B cell (primary cell): ENCODE data around the gene NLGN4X. TPM values are rescaled to one million over a fixed set of nuclear protein-coding genes. Genes with fewer than 3 reads are reported as not detected.

Source experiments
- ATAC-seq: fragments of 200-7000 bp; cut with Tn5 transposase; one replicate; pipeline ENCODE4 v1.10.0; 2021; ENCODE audit warnings: low read depth, mild to moderate bottlenecking, moderate number of reproducible peaks, moderate library complexity
- CTCF ChIA-PET: fragments of 350-600 bp; sonication (Branson Sonifier 250); formaldehyde crosslinking; loops from one replicate; lab custom pipeline; 2021; ENCODE audit warnings: antibody characterized with exemption, inconsistent platforms; lab: Charles Lee
- POLR2A ChIA-PET: fragments of 350-600 bp; sonication (Branson Sonifier 250); formaldehyde crosslinking; loops from one replicate; lab custom pipeline; 2021; ENCODE audit warnings: antibody characterized with exemption; lab: Charles Lee
- DNase-seq: peaks from one replicate; pipeline ENCODE4 v3.0.0; 2013
- H2AFZ ChIP-seq: 2 replicates; pipeline ENCODE4 v1.6.1; 2012; ENCODE audit warnings: mild to moderate bottlenecking, low read depth, low read length; ENCODE audit not compliant: insufficient read depth, poor library complexity, severe bottlenecking
- H3K27ac ChIP-seq, 2 donors: 1 replicate in 1 of 2; 2 replicates in 1 of 2; pipeline ENCODE4 v1.5.1; 2012 to 2013; ENCODE audit warnings: low read length in 2 of 2, mild to moderate bottlenecking in 2 of 2, moderate library complexity in 1 of 2
- H3K27me3 ChIP-seq, 4 experiments: fragments of 200-600 bp in 1 of 4; sonication (generic) in 1 of 4; replicated peaks in 1 of 4; 1 replicate in 2 of 4; 2 replicates in 2 of 4; pipeline versions ENCODE4 v1.6.1 to v1.7.0; 2013 to 2016; ENCODE audit warnings: low read length in 3 of 4, mild to moderate bottlenecking in 2 of 4, mixed read lengths in 1 of 4, moderate library complexity in 1 of 4; ENCODE audit not compliant: insufficient read depth in 4 of 4, control insufficient read depth in 3 of 4; ENCODE audit errors: control extremely low read depth in 1 of 4
- H3K36me3 ChIP-seq, 2 experiments: replicated peaks in 1 of 2; 1 replicate in 1 of 2; 2 replicates in 1 of 2; pipeline versions ENCODE4 v1.6.1 to v1.7.1; 2013; ENCODE audit warnings: low read length in 1 of 2; ENCODE audit not compliant: insufficient read depth in 2 of 2, control insufficient read depth in 1 of 2; ENCODE audit errors: control extremely low read depth in 1 of 2, extremely low read depth in 1 of 2
- H3K4me1 ChIP-seq, 2 donors: fragments of 200-600 bp in 1 of 2; sonication (generic) in 1 of 2; 1 replicate in 1 of 2; 2 replicates in 1 of 2; pipeline versions ENCODE4 v1.5.1 to v1.6.1; 2013 to 2017; ENCODE audit warnings: low read length in 2 of 2; ENCODE audit not compliant: control insufficient read depth in 2 of 2, insufficient read depth in 2 of 2
- H3K4me2 ChIP-seq: replicated peaks from 2 replicates; pipeline ENCODE3; 2012; ENCODE audit warnings: mild to moderate bottlenecking, low read depth, low read length; ENCODE audit not compliant: poor library complexity, severe bottlenecking
- H3K4me3 ChIP-seq, 5 experiments: fragments of 200-600 bp in 1 of 5; sonication (generic) in 1 of 5; 1 replicate in 3 of 5; 2 replicates in 2 of 5; pipeline versions ENCODE4 v1.5.1 to v1.7.0; 2011 to 2016; ENCODE audit warnings: low read length in 4 of 5, mild to moderate bottlenecking in 4 of 5, low read depth in 2 of 5, control low read depth in 1 of 5, moderate library complexity in 1 of 5; ENCODE audit not compliant: insufficient read depth in 1 of 5; ENCODE audit errors: control extremely low read depth in 1 of 5, extremely low read depth in 1 of 5
- H3K79me2 ChIP-seq: fragments of 200-600 bp; sonication (generic); one replicate; pipeline ENCODE4 v1.6.0; 2016; ENCODE audit warnings: low read length; ENCODE audit not compliant: control insufficient read depth, insufficient read depth
- H3K9ac ChIP-seq: fragments of 200-600 bp; sonication (generic); 2 replicates; pipeline ENCODE4 v1.6.1; 2017; ENCODE audit warnings: mild to moderate bottlenecking, low read length, moderate library complexity
- H3K9me3 ChIP-seq, 3 donors: one replicate each; pipeline versions ENCODE4 v1.6.1 to v1.7.1; 2013; ENCODE audit warnings: low read length in 2 of 3; ENCODE audit not compliant: control insufficient read depth in 2 of 3, insufficient read depth in 1 of 3; ENCODE audit errors: control extremely low read depth in 1 of 3
- H4K20me1 ChIP-seq: 2 replicates; pipeline ENCODE4 v1.6.0; 2012; ENCODE audit warnings: mild to moderate bottlenecking, low read length; ENCODE audit not compliant: insufficient read depth, control insufficient read depth, poor library complexity, severe bottlenecking
- H3K27ac Mint-ChIP-seq: one replicate; pipeline ENCODE4 v1.8.0; 2021; ENCODE audit warnings: mixed read lengths
- H3K27me3 Mint-ChIP-seq: one replicate; pipeline ENCODE4 v1.8.0; 2021; ENCODE audit warnings: mixed read lengths
- H3K4me1 Mint-ChIP-seq: one replicate; pipeline ENCODE4 v1.8.0; 2021; ENCODE audit warnings: mixed read lengths
- H3K4me3 Mint-ChIP-seq: one replicate; pipeline ENCODE4 v1.8.0; 2021; ENCODE audit warnings: mixed read lengths
- H3K9me3 Mint-ChIP-seq: one replicate; pipeline ENCODE4 v1.8.0; 2022; ENCODE audit warnings: mixed read lengths; ENCODE audit not compliant: insufficient read depth
- EZH2 ChIP-seq: IDR thresholded peaks from 2 replicates; pipeline ENCODE4 v1.6.1; 2012; ENCODE audit warnings: borderline replicate concordance, low read depth, mild to moderate bottlenecking, moderate library complexity, low read length; ENCODE audit not compliant: insufficient read depth, poor library complexity, severe bottlenecking
- WGBS: methylation state at CpG from one replicate; pipeline ENCODE4 v1.1.5; 2013; ENCODE audit warnings: missing lambda C conversion rate; ENCODE audit not compliant: insufficient coverage; 5-methylcytosine and 5-hydroxymethylcytosine counted together
- intact Hi-C: fragments of 100-400 bp; cut with micrococcal nuclease; formaldehyde crosslinking; loops from one replicate; pipeline ENCODE4 v1.10.0; 2022
- polyA plus RNA-seq: library from polyadenylated mRNA; depleted of rRNA; stranded (reverse); fragments of >200 nt; gene quantifications from 2 replicates; pipeline ENCODE4 v1.2.3, GENCODE V29; 2012
- total RNA-seq, 2 donors: library from RNA; stranded (reverse); fragments of 120-200 nt in 1 of 2; gene quantifications; 1 replicate in 1 of 2; 2 replicates in 1 of 2; pipeline versions ENCODE4 v1.2.3 to v1.2.4, GENCODE V29; 2013 to 2022
- TF ChIP-seq, protein P1 (sequence below): fragments of 200-600 bp; IDR thresholded peaks from one replicate; pipeline ENCODE4 v1.8.0; 2022; ENCODE audit warnings: antibody characterized with exemption, mild to moderate bottlenecking

NLGN4X gene
- total and polyA plus RNA-seq, 2 donors (not counting 1 experiment from before 2014, with no cell fraction given) = 0.09 to 0.34 TPM

GRCh38 chrX:5898463-5898862 is 330.2 kb downstream of the NLGN4X start:
- intact Hi-C loops = no loop called here
- H3K27me3 Mint-ChIP-seq = no peaks in the 10 kb centered on the region
- Histone ChIP-seq H2AFZ (no peak overlapping the region), H3K27ac (no peak overlapping the region), H3K27me3 (no peaks in the 10 kb centered on the region), H3K9me3 (no peaks in the 10 kb centered on the region), H3K36me3 (no peaks in the 10 kb centered on the region), H3K4me1 (no peaks in the 10 kb centered on the region), H3K4me3 (no peak overlapping the region), H4K20me1 (no peaks in the 10 kb centered on the region), H3K4me2 (no peak overlapping the region), H3K79me2 (no peaks in the 10 kb centered on the region), H3K9ac (no peak overlapping the region)
- ChIA-PET POLR2A (no interaction called here), CTCF (no interaction called here)
- H3K9me3 Mint-ChIP-seq = no peaks in the 10 kb centered on the region
- no peaks in the 10 kb centered on the region for H3K4me1 Mint-ChIP-seq
- no peak overlapping the region for H3K27ac Mint-ChIP-seq
- no peak overlapping the region for H3K4me3 Mint-ChIP-seq
- no peak for ATAC-seq
- WGBS = 94% methylated on average over 7 of the region's 9 CpGs
- TF ChIP-seq, protein P1, sequence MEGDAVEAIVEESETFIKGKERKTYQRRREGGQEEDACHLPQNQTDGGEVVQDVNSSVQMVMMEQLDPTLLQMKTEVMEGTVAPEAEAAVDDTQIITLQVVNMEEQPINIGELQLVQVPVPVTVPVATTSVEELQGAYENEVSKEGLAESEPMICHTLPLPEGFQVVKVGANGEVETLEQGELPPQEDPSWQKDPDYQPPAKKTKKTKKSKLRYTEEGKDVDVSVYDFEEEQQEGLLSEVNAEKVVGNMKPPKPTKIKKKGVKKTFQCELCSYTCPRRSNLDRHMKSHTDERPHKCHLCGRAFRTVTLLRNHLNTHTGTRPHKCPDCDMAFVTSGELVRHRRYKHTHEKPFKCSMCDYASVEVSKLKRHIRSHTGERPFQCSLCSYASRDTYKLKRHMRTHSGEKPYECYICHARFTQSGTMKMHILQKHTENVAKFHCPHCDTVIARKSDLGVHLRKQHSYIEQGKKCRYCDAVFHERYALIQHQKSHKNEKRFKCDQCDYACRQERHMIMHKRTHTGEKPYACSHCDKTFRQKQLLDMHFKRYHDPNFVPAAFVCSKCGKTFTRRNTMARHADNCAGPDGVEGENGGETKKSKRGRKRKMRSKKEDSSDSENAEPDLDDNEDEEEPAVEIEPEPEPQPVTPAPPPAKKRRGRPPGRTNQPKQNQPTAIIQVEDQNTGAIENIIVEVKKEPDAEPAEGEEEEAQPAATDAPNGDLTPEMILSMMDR = no peak
- TF ChIP-seq EZH2 = no peak
- DNase-seq = no peak

DNA sequence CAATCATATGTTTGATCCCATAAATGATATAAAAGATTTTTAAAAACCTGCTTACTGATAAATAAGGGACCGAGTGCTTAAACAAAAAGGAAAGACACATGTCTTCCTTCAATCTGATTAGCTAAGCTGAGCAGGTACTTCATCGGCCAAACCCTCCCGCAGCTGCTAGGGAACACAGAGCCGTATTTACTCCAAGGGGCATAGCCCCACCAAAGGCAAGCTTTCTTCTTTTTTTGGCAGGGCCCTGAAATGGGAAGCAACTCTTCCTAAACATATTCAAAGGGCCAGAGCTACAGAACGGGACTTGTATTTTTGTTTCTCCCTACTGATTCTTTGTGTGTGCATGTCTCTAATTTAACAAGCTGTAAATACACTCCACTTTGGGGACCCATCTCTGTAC is 337.3 kb downstream of the NLGN4X start:
- Histone ChIP-seq H3K27ac (no peak overlapping the region), H3K9me3 (no peaks in the 10 kb centered on the region), H3K4me2 (no peak overlapping the region), H3K27me3 (no peaks in the 10 kb centered on the region), H3K36me3 (no peaks in the 10 kb centered on the region), H3K9ac (no peak overlapping the region), H3K4me3 (no peak overlapping the region), H4K20me1 (no peaks in the 10 kb centered on the region), H3K4me1 (no peaks in the 10 kb centered on the region), H2AFZ (no peak overlapping the region), H3K79me2 (no peaks in the 10 kb centered on the region)
- intact Hi-C loops = no loop called here
- no peak for TF ChIP-seq EZH2
- TF ChIP-seq, protein P1 = no peak
- ChIA-PET CTCF (no interaction called here), POLR2A (no interaction called here)
- WGBS = 92% methylated on average over 2 of the region's 5 CpGs
- H3K4me3 Mint-ChIP-seq = no peak overlapping the region
- H3K27ac Mint-ChIP-seq = no peak overlapping the region
- H3K27me3 Mint-ChIP-seq = no peaks in the 10 kb centered on the region
- ATAC-seq (no peak), DNase-seq (no peak)
- no peaks in the 10 kb centered on the region for H3K9me3 Mint-ChIP-seq
- no peaks in the 10 kb centered on the region for H3K4me1 Mint-ChIP-seq
